GM12878 (cell line): ENCODE data around the gene PARP1. TPM values are rescaled to one million over a fixed set of nuclear protein-coding genes. Genes with fewer than 3 reads are reported as not detected.

Experiments used
- ATAC-seq: fragments of 200-7000 bp; cut with Tn5 transposase; 3 replicates; pipeline ENCODE4 v1.9.1; 2020; ENCODE audit warnings: mild to moderate bottlenecking, moderate library complexity
- BruUV-seq: library from RNA; stranded (reverse); fragments of 400-500 nt; replicated peaks from 2 replicates; lab custom pipeline; 2021; lab: Mats Ljungman, UMichigan
- CTCF ChIA-PET: fragments of 300-600 bp; sonication (Branson Sonifier 250); formaldehyde crosslinking; extraction: SDS; loops from one replicate; lab custom pipeline; 2021; ENCODE audit warnings: inconsistent platforms; lab: Yijun Ruan, JAX
- POLR2A ChIA-PET: fragments of 350-600 bp; formaldehyde crosslinking; extraction: SDS; loops from one replicate; lab custom pipeline; 2021; ENCODE audit warnings: inconsistent platforms; lab: Charles Lee
- RAD21 ChIA-PET: fragments of 300-600 bp; sonication (Branson Sonifier 250); formaldehyde crosslinking; loops from one replicate; lab custom pipeline; 2023; ENCODE audit warnings: antibody characterized with exemption; ENCODE audit not compliant: unreplicated experiment; lab: Charles Lee
- SMC1A ChIA-PET: fragments of 300-600 bp; sonication (Branson Sonifier 250); formaldehyde crosslinking; loops from one replicate; lab custom pipeline; 2023; ENCODE audit not compliant: unreplicated experiment, uncharacterized antibody; lab: Charles Lee
- DNase-seq: peaks from one replicate; pipeline ENCODE4 v3.0.0-alpha.2; 2011; ENCODE audit warnings: low read depth, low spot score
- FAIRE-seq: peaks from 3 replicates; lab custom pipeline; 2011; peaks lifted over from hg19 to GRCh38; lab: Jason Lieb, UNC
- H2AFZ ChIP-seq: 2 replicates; pipeline ENCODE4 v1.6.0; 2011; ENCODE audit warnings: low read depth, low read length, control low read depth; ENCODE audit not compliant: control insufficient read depth
- H3K27ac ChIP-seq: 2 replicates; pipeline ENCODE4 v1.5.1; 2011; ENCODE audit warnings: control low read depth; ENCODE audit not compliant: control insufficient read depth, insufficient read depth
- H3K27me3 ChIP-seq, 2 experiments: replicated peaks in 1 of 2; 2 replicates each; pipeline versions ENCODE4 v1.6.0 to v1.6.1; 2011; ENCODE audit warnings: low read length in 1 of 2; ENCODE audit not compliant: control insufficient read depth in 2 of 2, insufficient read depth in 2 of 2
- H3K36me3 ChIP-seq, 2 experiments: 2 replicates each; pipeline ENCODE4 v1.5.1; 2011; ENCODE audit warnings: low read length in 1 of 2; ENCODE audit not compliant: control insufficient read depth in 2 of 2, insufficient read depth in 2 of 2
- H3K4me1 ChIP-seq: 2 replicates; pipeline ENCODE4 v1.6.1; 2011; ENCODE audit warnings: mild to moderate bottlenecking, low read length, moderate library complexity, mixed read lengths; ENCODE audit not compliant: control insufficient read depth, insufficient read depth
- H3K4me2 ChIP-seq: 2 replicates; pipeline ENCODE4 v1.6.0; 2011; ENCODE audit warnings: control low read depth; ENCODE audit not compliant: control insufficient read depth, insufficient read depth
- H3K4me3 ChIP-seq: fragments of 200-600 bp; sonication (generic); 2 replicates; pipeline ENCODE4 v1.5.1; 2016
- H3K79me2 ChIP-seq: 2 replicates; pipeline ENCODE4 v1.6.0; 2011; ENCODE audit warnings: low read length; ENCODE audit not compliant: control insufficient read depth, insufficient read depth
- H3K9ac ChIP-seq: 2 replicates; pipeline ENCODE4 v1.8.0; 2011; ENCODE audit warnings: low read length, control low read depth, mixed read lengths; ENCODE audit not compliant: control insufficient read depth, insufficient read depth
- H3K9me3 ChIP-seq: replicated peaks from 3 replicates; pipeline ENCODE4 v1.5.1; 2011; ENCODE audit warnings: mild to moderate bottlenecking, low read length; ENCODE audit not compliant: control insufficient read depth, insufficient read depth
- H4K20me1 ChIP-seq: 2 replicates; pipeline ENCODE4 v1.6.0; 2011; ENCODE audit not compliant: control insufficient read depth, insufficient read depth
- WGBS: methylation state at CpG from one replicate; pipeline ENCODE4 v1.1.6; 2016; ENCODE audit warnings: low lambda C conversion rate; ENCODE audit not compliant: insufficient replicate concordance, insufficient coverage; ENCODE audit errors: missing lambda C conversion rate; 5-methylcytosine and 5-hydroxymethylcytosine counted together
- in situ Hi-C: fragments of 300-500 bp; cut with MboI; formaldehyde crosslinking; loops from 9 replicates; pipeline ENCODE4 v1.14.3; 2018; ENCODE audit warnings: mixed read lengths
- intact Hi-C: fragments of 100-400 bp; cut with micrococcal nuclease; formaldehyde crosslinking; loops from one replicate; pipeline ENCODE4 v1.14.2; 2022; ENCODE audit not compliant: unreplicated experiment
- polyA plus RNA-seq, 11 experiments: library from polyadenylated mRNA; depleted of rRNA in 4 of 11; unstranded in 6 of 11; stranded (reverse) in 5 of 11; fragments of >200 nt; fragmentation: Nextera tagmentation in 4 of 11; fragmentation: Illumina TruSeq in 1 of 11; extraction: Ambion mirVana in 4 of 11; extraction: Trizol in 1 of 11; gene quantifications; 1 replicate in 1 of 11; 2 replicates in 10 of 11; pipeline versions ENCODE4 v1.2.1 to v1.2.3, GENCODE V29; 2011 to 2016; ENCODE audit warnings: inconsistent platforms in 2 of 11, missing spikeins in 2 of 11, low read depth in 1 of 11
- total RNA-seq, 4 experiments: library from RNA; depleted of rRNA in 3 of 4; stranded (reverse); fragments of >200 nt in 3 of 4; fragmentation: Illumina TruSeq in 1 of 4; extraction: Trizol in 1 of 4; gene quantifications; 2 replicates each; pipeline versions ENCODE4 v1.2.1 to v1.2.3, GENCODE V29; 2013 to 2021
- TF ChIP-seq, protein P1 (sequence below): fragments of 450-650 bp; IDR thresholded peaks from 2 replicates; pipeline ENCODE4 v1.6.1; 2018; ENCODE audit warnings: mild to moderate bottlenecking, low read depth, moderate library complexity; ENCODE audit not compliant: partially characterized antibody
- TF ChIP-seq, protein P2 (sequence below): fragments of 450-650 bp; IDR thresholded peaks from 2 replicates; pipeline ENCODE4 v1.6.1; 2017; ENCODE audit warnings: mild to moderate bottlenecking, moderate library complexity

Gene PARP1
- total and polyA plus RNA-seq, 10 of the 15 experiments (the other 5 are each of a cell fraction or from before 2014, with no cell fraction given), result 113 to 287 (median 265) TPM

DNA sequence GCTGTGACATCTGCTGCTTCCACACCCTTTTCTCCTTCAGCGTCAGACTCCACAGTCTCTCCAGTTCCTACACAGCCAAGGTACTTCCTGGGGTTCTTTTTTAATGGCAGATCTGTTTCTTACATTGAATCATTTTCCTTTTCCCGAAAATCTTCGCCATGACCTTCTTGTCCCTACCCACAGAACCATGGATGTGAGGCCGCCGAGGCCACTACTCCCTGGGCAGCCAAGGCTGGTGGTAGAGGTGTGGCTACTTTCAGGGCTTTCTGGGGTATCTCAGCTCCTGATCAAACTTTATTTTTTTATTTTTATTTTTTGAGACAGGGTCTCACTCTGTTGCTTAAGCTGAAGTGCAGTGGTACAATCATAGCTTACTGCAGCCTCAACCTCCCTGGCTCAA lies 89.4 kb downstream of the PARP1 start:
- Histone ChIP-seq H3K4me2 (no peak overlapping the region), H3K27me3 (no peaks in the 10 kb centered on the region; a peak in 1 of 4 replicates), H3K9me3 (no peaks in the 10 kb centered on the region; the same call in 2 of the 3 replicates), H2AFZ (no peak overlapping the region), H4K20me1 (no peaks in the 10 kb centered on the region), H3K4me3 (no peak overlapping the region), H3K79me2 (no peaks in the 10 kb centered on the region), H3K27ac (no peak overlapping the region), H3K9ac (no peak overlapping the region), H3K4me1 (no peaks in the 10 kb centered on the region), H3K36me3 (no peaks in the 10 kb centered on the region)
- TF ChIP-seq, protein P1, sequence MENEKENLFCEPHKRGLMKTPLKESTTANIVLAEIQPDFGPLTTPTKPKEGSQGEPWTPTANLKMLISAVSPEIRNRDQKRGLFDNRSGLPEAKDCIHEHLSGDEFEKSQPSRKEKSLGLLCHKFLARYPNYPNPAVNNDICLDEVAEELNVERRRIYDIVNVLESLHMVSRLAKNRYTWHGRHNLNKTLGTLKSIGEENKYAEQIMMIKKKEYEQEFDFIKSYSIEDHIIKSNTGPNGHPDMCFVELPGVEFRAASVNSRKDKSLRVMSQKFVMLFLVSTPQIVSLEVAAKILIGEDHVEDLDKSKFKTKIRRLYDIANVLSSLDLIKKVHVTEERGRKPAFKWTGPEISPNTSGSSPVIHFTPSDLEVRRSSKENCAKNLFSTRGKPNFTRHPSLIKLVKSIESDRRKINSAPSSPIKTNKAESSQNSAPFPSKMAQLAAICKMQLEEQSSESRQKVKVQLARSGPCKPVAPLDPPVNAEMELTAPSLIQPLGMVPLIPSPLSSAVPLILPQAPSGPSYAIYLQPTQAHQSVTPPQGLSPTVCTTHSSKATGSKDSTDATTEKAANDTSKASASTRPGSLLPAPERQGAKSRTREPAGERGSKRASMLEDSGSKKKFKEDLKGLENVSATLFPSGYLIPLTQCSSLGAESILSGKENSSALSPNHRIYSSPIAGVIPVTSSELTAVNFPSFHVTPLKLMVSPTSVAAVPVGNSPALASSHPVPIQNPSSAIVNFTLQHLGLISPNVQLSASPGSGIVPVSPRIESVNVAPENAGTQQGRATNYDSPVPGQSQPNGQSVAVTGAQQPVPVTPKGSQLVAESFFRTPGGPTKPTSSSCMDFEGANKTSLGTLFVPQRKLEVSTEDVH, result no peak
- TF ChIP-seq, protein P2, sequence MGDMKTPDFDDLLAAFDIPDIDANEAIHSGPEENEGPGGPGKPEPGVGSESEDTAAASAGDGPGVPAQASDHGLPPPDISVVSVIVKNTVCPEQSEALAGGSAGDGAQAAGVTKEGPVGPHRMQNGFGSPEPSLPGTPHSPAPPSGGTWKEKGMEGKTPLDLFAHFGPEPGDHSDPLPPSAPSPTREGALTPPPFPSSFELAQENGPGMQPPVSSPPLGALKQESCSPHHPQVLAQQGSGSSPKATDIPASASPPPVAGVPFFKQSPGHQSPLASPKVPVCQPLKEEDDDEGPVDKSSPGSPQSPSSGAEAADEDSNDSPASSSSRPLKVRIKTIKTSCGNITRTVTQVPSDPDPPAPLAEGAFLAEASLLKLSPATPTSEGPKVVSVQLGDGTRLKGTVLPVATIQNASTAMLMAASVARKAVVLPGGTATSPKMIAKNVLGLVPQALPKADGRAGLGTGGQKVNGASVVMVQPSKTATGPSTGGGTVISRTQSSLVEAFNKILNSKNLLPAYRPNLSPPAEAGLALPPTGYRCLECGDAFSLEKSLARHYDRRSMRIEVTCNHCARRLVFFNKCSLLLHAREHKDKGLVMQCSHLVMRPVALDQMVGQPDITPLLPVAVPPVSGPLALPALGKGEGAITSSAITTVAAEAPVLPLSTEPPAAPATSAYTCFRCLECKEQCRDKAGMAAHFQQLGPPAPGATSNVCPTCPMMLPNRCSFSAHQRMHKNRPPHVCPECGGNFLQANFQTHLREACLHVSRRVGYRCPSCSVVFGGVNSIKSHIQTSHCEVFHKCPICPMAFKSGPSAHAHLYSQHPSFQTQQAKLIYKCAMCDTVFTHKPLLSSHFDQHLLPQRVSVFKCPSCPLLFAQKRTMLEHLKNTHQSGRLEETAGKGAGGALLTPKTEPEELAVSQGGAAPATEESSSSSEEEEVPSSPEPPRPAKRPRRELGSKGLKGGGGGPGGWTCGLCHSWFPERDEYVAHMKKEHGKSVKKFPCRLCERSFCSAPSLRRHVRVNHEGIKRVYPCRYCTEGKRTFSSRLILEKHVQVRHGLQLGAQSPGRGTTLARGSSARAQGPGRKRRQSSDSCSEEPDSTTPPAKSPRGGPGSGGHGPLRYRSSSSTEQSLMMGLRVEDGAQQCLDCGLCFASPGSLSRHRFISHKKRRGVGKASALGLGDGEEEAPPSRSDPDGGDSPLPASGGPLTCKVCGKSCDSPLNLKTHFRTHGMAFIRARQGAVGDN, result no peak
- BruUV-seq, result no TSS peak
- WGBS, result 42% methylated on average over 5 of the region's 5 CpGs
- ChIA-PET CTCF (interaction anchor here (0.9 to 2.0 kb wide), 2 partner anchors 9 to 15 kb away, joined by 3 to 5 read pairs; no protein-coding TSS in a partner anchor), SMC1A (no interaction called here), RAD21 (no interaction called here), POLR2A (no interaction called here)
- DNase-seq, result no peak
- intact Hi-C loops (no loop called here), in situ Hi-C loops (no loop called here)
- no peak for FAIRE-seq
- ATAC-seq, result no peak
